IMR-90 (cell line): ENCODE measurements around the gene CDH23. TPM values are rescaled to one million over a fixed set of nuclear protein-coding genes. Genes with fewer than 3 reads are reported as not detected.

Experiments
- ATAC-seq: fragments of 200-7000 bp; cut with Tn5 transposase; 2 replicates; pipeline ENCODE4 v1.9.1; 2020; ENCODE audit warnings: low read depth, mild to moderate bottlenecking, moderate library complexity
- BruUV-seq: library from RNA; stranded (reverse); fragments of 400-500 nt; replicated peaks from 2 replicates; lab custom pipeline; 2021; lab: Mats Ljungman, UMichigan
- CTCF ChIA-PET: fragments of 300-600 bp; formaldehyde crosslinking; extraction: SDS; loops from one replicate; lab custom pipeline; 2021; ENCODE audit warnings: antibody characterized with exemption; lab: Yijun Ruan, JAX
- POLR2A ChIA-PET: fragments of 300-600 bp; sonication (Branson Sonifier 250); formaldehyde crosslinking; loops from one replicate; lab custom pipeline; 2022; ENCODE audit warnings: antibody characterized with exemption; ENCODE audit not compliant: unreplicated experiment; lab: Charles Lee
- DNase-seq: peaks from one replicate; pipeline ENCODE4 v3.0.0; 2013
- H2AFZ ChIP-seq: replicated peaks from 2 replicates; pipeline ENCODE3; 2013; ENCODE audit warnings: low read length, mild to moderate bottlenecking; ENCODE audit not compliant: poor library complexity
- H2AK5ac ChIP-seq: 2 replicates; pipeline ENCODE4 v1.6.1; 2013; ENCODE audit warnings: low read depth, low read length, inconsistent platforms
- H2AK9ac ChIP-seq: replicated peaks from 2 replicates; pipeline ENCODE3; 2013; ENCODE audit warnings: mild to moderate bottlenecking, low read depth, low read length, moderate library complexity; ENCODE audit not compliant: poor library complexity
- H2BK120ac ChIP-seq: 2 replicates; pipeline ENCODE4 v1.6.1; 2013; ENCODE audit warnings: low read depth, low read length, inconsistent platforms
- H2BK15ac ChIP-seq: 3 replicates; pipeline ENCODE4 v1.6.1; 2013; ENCODE audit warnings: low read depth, low read length, inconsistent platforms
- H2BK20ac ChIP-seq: 2 replicates; pipeline ENCODE4 v1.6.1; 2013; ENCODE audit warnings: low read depth, mild to moderate bottlenecking, inconsistent platforms, low read length, moderate library complexity
- H2BK5ac ChIP-seq: 2 replicates; pipeline ENCODE4 v1.6.1; 2013; ENCODE audit warnings: mild to moderate bottlenecking, low read depth, low read length, inconsistent platforms; ENCODE audit not compliant: poor library complexity, severe bottlenecking
- H3K14ac ChIP-seq: replicated peaks from 2 replicates; pipeline ENCODE4 v1.6.1; 2013; ENCODE audit warnings: low read depth, low read length, inconsistent platforms
- H3K18ac ChIP-seq: 2 replicates; pipeline ENCODE4 v1.6.1; 2013; ENCODE audit warnings: low read depth, low read length, control low read depth
- H3K23ac ChIP-seq: 2 replicates; pipeline ENCODE4 v1.6.1; 2013; ENCODE audit warnings: low read depth, low read length, inconsistent platforms
- H3K27ac ChIP-seq: 2 replicates; pipeline ENCODE4 v1.5.1; 2013; ENCODE audit warnings: mild to moderate bottlenecking, control low read depth, low read length; ENCODE audit not compliant: insufficient read depth
- H3K27me3 ChIP-seq: 2 replicates; pipeline ENCODE4 v1.6.1; 2013; ENCODE audit warnings: low read length; ENCODE audit not compliant: control insufficient read depth, insufficient read depth
- H3K36me3 ChIP-seq: 2 replicates; pipeline ENCODE4 v1.6.1; 2013; ENCODE audit warnings: low read length, mixed read lengths; ENCODE audit not compliant: control insufficient read depth, insufficient read depth
- H3K4ac ChIP-seq: 2 replicates; pipeline ENCODE4 v1.6.1; 2013; ENCODE audit warnings: low read depth, low read length, inconsistent platforms
- H3K4me1 ChIP-seq: 2 replicates; pipeline ENCODE4 v1.6.1; 2013; ENCODE audit warnings: low read length, mixed read lengths; ENCODE audit not compliant: control insufficient read depth, insufficient read depth
- H3K4me2 ChIP-seq: 2 replicates; pipeline ENCODE4 v1.6.1; 2013; ENCODE audit warnings: low read depth, mild to moderate bottlenecking, control low read depth, low read length, moderate library complexity
- H3K4me3 ChIP-seq: 2 replicates; pipeline ENCODE4 v1.5.1; 2013; ENCODE audit warnings: low read depth, mild to moderate bottlenecking, control low read depth, low read length, moderate library complexity; ENCODE audit not compliant: insufficient read depth
- H3K56ac ChIP-seq: 2 replicates; pipeline ENCODE4 v1.6.1; 2013; ENCODE audit warnings: low read length, inconsistent platforms; ENCODE audit not compliant: insufficient read depth; ENCODE audit errors: extremely low read depth
- H3K79me1 ChIP-seq, 2 experiments: 2 replicates each; pipeline ENCODE4 v1.6.1; 2013; ENCODE audit warnings: low read length in 2 of 2, inconsistent platforms in 1 of 2, low read depth in 1 of 2
- H3K9ac ChIP-seq: 2 replicates; pipeline ENCODE4 v1.6.1; 2013; ENCODE audit warnings: low read depth, low read length, control low read depth
- H3K9me1 ChIP-seq: 2 replicates; pipeline ENCODE4 v1.6.1; 2013; ENCODE audit warnings: low read length, inconsistent platforms; ENCODE audit not compliant: insufficient read depth
- H3K9me3 ChIP-seq: 2 replicates; pipeline ENCODE4 v1.6.1; 2013; ENCODE audit warnings: low read length; ENCODE audit not compliant: control insufficient read depth, insufficient read depth
- H4K20me1 ChIP-seq: 2 replicates; pipeline ENCODE4 v1.6.1; 2013; ENCODE audit warnings: low read length, inconsistent platforms; ENCODE audit not compliant: insufficient read depth
- H4K5ac ChIP-seq: 2 replicates; pipeline ENCODE4 v1.6.1; 2013; ENCODE audit warnings: mild to moderate bottlenecking, low read depth, low read length, control low read depth
- H4K8ac ChIP-seq, 2 experiments: 2 replicates each; pipeline ENCODE4 v1.6.1; 2013; ENCODE audit warnings: low read depth in 2 of 2, low read length in 2 of 2, control low read depth in 1 of 2, inconsistent platforms in 1 of 2
- H4K91ac ChIP-seq: 2 replicates; pipeline ENCODE4 v1.6.1; 2013; ENCODE audit warnings: low read depth, low read length, inconsistent platforms; ENCODE audit not compliant: insufficient read depth
- BHLHE40 ChIP-seq: fragments of 150-350 bp; IDR thresholded peaks from 2 replicates; pipeline ENCODE4 v1.6.1; 2016; ENCODE audit warnings: mild to moderate bottlenecking, low read depth, low read length
- CEBPB ChIP-seq: IDR thresholded peaks from 2 replicates; pipeline ENCODE4 v1.6.1; 2012; ENCODE audit warnings: low read depth, low read length, improper control_type of control experiment
- CHD1 ChIP-seq: IDR thresholded peaks from 2 replicates; pipeline ENCODE4 v1.6.1; 2012; ENCODE audit warnings: low read depth, low read length, improper control_type of control experiment
- CTCF ChIP-seq: conservative IDR thresholded peaks from 2 replicates; pipeline ENCODE4 v1.5.1; 2012; ENCODE audit warnings: mild to moderate bottlenecking, low read depth, low read length, improper control_type of control experiment
- ELK1 ChIP-seq: fragments of 150-350 bp; IDR thresholded peaks from 2 replicates; pipeline ENCODE4 v1.6.1; 2016; ENCODE audit warnings: low read depth, mild to moderate bottlenecking, low read length, moderate library complexity, borderline replicate concordance
- FOS ChIP-seq: fragments of 150-350 bp; IDR thresholded peaks from 2 replicates; pipeline ENCODE4 v1.6.1; 2016; ENCODE audit warnings: low read depth, low read length
- MAFK ChIP-seq: IDR thresholded peaks from 2 replicates; pipeline ENCODE4 v1.6.1; 2012; ENCODE audit warnings: low read depth, low read length, improper control_type of control experiment
- MAZ ChIP-seq: IDR thresholded peaks from 2 replicates; pipeline ENCODE4 v1.6.1; 2012; ENCODE audit warnings: low read depth, mild to moderate bottlenecking, low read length, improper control_type of control experiment, moderate library complexity, borderline replicate concordance
- MXI1 ChIP-seq: IDR thresholded peaks from 2 replicates; pipeline ENCODE4 v1.6.1; 2012; ENCODE audit warnings: low read depth, mild to moderate bottlenecking, low read length, moderate library complexity, borderline replicate concordance
- NFE2L2 ChIP-seq: fragments of 150-350 bp; IDR thresholded peaks from 2 replicates; pipeline ENCODE4 v1.6.1; 2016; ENCODE audit warnings: low read depth, mild to moderate bottlenecking, low read length
- POLR2A ChIP-seq: IDR thresholded peaks from 2 replicates; pipeline ENCODE4 v1.6.1; 2012; ENCODE audit warnings: mild to moderate bottlenecking, low read depth, low read length
- RAD21 ChIP-seq: IDR thresholded peaks from 2 replicates; pipeline ENCODE4 v1.6.1; 2012; ENCODE audit warnings: low read length, improper control_type of control experiment
- RCOR1 ChIP-seq: IDR thresholded peaks from 2 replicates; pipeline ENCODE4 v1.6.1; 2012; ENCODE audit warnings: mild to moderate bottlenecking, low read length, improper control_type of control experiment; ENCODE audit not compliant: insufficient replicate concordance
- RFX5 ChIP-seq: IDR thresholded peaks from 2 replicates; pipeline ENCODE4 v1.8.0; 2012; ENCODE audit warnings: low read depth, mild to moderate bottlenecking, low read length, moderate library complexity
- SMC3 ChIP-seq: fragments of 150-350 bp; IDR thresholded peaks from 2 replicates; pipeline ENCODE4 v1.6.1; 2016; ENCODE audit warnings: low read depth, mild to moderate bottlenecking, antibody characterized with exemption, low read length, moderate library complexity
- USF2 ChIP-seq: fragments of 150-350 bp; IDR thresholded peaks from 2 replicates; pipeline ENCODE4 v1.6.1; 2017; ENCODE audit warnings: mild to moderate bottlenecking, antibody characterized with exemption, low read length, low read depth
- WGBS, 2 experiments: methylation state at CpG; one replicate each; pipeline versions ENCODE4 v1.1.5 to v1.1.7; 2013; ENCODE audit warnings: missing lambda C conversion rate in 2 of 2; ENCODE audit not compliant: insufficient read length in 1 of 2; ENCODE audit errors: extremely low coverage in 2 of 2; 5-methylcytosine and 5-hydroxymethylcytosine counted together
- dilution Hi-C: fragments of 300-500 bp; cut with HindIII; formaldehyde crosslinking; loops from one replicate; pipeline ENCODE4 v1.14.3; 2018; ENCODE audit warnings: low sequenced_read_pairs; ENCODE audit not compliant: unreplicated experiment
- in situ Hi-C: fragments of 300-500 bp; cut with MboI; formaldehyde crosslinking; loops from 3 replicates; pipeline ENCODE4 v1.14.3; 2019; ENCODE audit warnings: low sequenced_read_pairs, inconsistent platforms, mixed read lengths
- intact Hi-C: fragments of 100-400 bp; cut with micrococcal nuclease; formaldehyde crosslinking; loops from 2 replicates; pipeline ENCODE4 v1.10.0; 2022
- polyA plus RNA-seq, 3 experiments: library from polyadenylated mRNA; depleted of rRNA; stranded (reverse); fragments of >200 nt; gene quantifications; 2 replicates each; pipeline ENCODE4 v1.2.3, GENCODE V29; 2012; ENCODE audit warnings: low replicate concordance in 1 of 3
- total RNA-seq: library from RNA; depleted of rRNA; stranded (reverse); fragments of >200 nt; gene quantifications from 2 replicates; pipeline ENCODE4 v1.2.3, GENCODE V29; 2012

Gene CDH23
- total and polyA plus RNA-seq, 2 of the 4 experiments (the other 2 are of a cell fraction): under 0.01 to 0.03 TPM

GRCh38 chr10:71558991-71559390 is 162.3 kb downstream of the CDH23 start:
- dilution Hi-C loops: no loop called here

More at GRCh38 chr10:71558991-71559390, 162.3 kb downstream of the CDH23 start:
- Histone ChIP-seq H4K20me1 (no peaks in the 10 kb centered on the region), H3K9me3 (no peaks in the 10 kb centered on the region), H3K9ac (no peak overlapping the region), H3K9me1 (no peaks in the 10 kb centered on the region), H3K18ac (no peak overlapping the region), H3K36me3 (no peaks in the 10 kb centered on the region), H4K91ac (no peak overlapping the region), H2BK5ac (no peak overlapping the region), H3K23ac (no peak overlapping the region), H2AFZ (no peak overlapping the region), H3K56ac (no peak overlapping the region), H3K14ac (no peak overlapping the region), H2BK15ac (no peak overlapping the region), H3K4ac (no peak overlapping the region), H4K5ac (no peak overlapping the region), H3K79me1 (no peaks in the 10 kb centered on the region), H3K27me3 (peaks cover 33% of the 10 kb centered on the region), H3K4me1 (no peaks in the 10 kb centered on the region), H3K27ac (no peak overlapping the region), H2AK9ac (no peak overlapping the region), H2AK5ac (no peak overlapping the region), H3K4me2 (no peak overlapping the region), H3K4me3 (no peak overlapping the region), H2BK20ac (no peak overlapping the region), H2BK120ac (no peak overlapping the region), H4K8ac (no peak overlapping the region)
- in situ Hi-C loops (no loop called here), intact Hi-C loops (no loop called here)
- no CpG with 5 or more reads among the region's 3 CpGs for WGBS, 2 experiments
- ChIA-PET POLR2A (no interaction called here), CTCF (no interaction called here)
- TF ChIP-seq ELK1 (no peak), CEBPB (no peak), RCOR1 (no peak), NFE2L2 (no peak), CHD1 (no peak), MAFK (no peak), MXI1 (no peak), MAZ (no peak), BHLHE40 (no peak), RFX5 (no peak), FOS (no peak), POLR2A (no peak), USF2 (no peak), CTCF (no peak), RAD21 (no peak), SMC3 (no peak)
- DNase-seq (no peak), ATAC-seq (no peak)
- no TSS peak for BruUV-seq
